CD4-positive, alpha-beta T cell treated with Interleukin-6 at 100 ng/mL for 8 hours (primary cell): ENCODE measurements around the gene SPAG16.

Experiments
- DNase-seq: peaks from one replicate; pipeline ENCODE4 v3.0.0-alpha.2; 2020; ENCODE audit warnings: mixed read lengths, low spot score

The SPAG16 gene

DNA sequence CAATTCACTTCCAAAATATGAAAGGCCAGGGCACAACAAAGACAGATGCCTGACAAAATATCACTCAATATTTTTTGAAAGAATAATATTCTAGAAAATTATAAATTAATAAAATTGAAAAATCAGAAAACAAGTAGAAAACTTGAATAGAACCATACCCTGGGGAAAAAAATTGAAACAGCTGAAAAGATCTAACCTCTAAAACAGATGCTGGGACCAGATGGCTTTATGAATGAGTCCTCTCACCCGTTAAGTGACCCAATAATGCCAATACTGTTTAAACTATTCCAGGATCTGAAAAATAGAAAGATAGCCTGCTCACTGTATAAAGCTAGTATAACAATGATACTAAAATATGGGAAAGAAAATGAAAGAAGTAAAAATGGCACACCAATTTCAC is 804.3 kb downstream of the SPAG16 start:
- DNase-seq: no peak

GRCh38 chr2:214096208-214096715 is 812.0 kb downstream of the SPAG16 start:
- no peak for DNase-seq

DNA sequence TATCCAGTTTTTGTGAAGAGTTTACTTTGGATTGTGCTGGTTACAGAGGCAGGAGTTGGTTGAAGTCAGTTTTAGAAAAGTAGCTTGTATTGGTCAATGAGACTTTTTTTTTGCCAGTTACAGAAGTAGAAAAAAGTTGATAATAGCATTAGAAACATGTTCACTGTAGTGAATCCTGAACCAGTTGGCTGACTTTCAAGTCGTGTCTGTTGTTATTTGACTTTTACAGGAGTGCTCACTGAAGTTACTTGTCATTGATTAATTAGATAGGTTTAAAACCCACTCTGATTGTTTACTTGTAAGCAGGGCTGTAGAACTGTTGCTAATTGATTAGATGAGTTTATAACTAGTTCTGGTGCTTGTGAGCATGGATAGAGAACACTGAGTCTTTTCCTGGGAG is 814.5 kb downstream of the SPAG16 start:
- no peak for DNase-seq

GRCh38 chr2:214100488-214100887 is 816.2 kb downstream of the SPAG16 start:
- no peak for DNase-seq

DNA sequence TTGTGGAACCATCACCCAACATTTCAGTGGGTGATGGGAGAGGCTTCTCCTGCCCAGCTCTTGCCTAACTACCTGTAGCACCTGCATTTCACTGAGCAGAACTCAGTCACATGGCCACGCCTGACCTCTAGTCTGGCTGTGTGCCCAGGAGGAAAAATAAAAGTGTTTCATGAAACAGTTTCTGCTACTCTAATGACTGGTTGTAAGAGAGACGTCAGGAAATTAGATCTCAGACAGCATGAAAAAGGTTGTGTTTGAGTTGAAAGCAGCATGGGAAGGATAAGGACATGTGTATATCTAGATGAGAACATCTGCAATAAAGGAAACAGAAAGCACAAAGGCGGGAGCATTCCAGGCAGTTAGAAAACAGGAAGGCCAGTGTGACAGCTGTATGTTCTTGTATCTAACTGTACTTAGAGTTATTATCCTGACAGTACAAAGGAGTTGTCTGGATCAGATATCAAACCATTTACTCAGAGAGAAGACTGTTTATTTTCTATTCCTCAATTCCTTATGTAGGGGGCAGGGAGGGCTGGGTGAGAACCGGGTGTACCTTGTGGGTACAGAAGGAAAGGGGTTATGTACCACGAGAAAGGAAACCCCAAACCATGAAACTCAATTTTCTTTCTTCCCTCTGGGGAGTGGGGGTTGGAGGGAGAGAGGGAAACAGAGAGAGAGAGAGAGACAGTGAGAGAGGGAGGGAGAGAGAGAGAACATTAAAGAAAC is 819.2 kb downstream of the SPAG16 start:
- no peak for DNase-seq

DNA sequence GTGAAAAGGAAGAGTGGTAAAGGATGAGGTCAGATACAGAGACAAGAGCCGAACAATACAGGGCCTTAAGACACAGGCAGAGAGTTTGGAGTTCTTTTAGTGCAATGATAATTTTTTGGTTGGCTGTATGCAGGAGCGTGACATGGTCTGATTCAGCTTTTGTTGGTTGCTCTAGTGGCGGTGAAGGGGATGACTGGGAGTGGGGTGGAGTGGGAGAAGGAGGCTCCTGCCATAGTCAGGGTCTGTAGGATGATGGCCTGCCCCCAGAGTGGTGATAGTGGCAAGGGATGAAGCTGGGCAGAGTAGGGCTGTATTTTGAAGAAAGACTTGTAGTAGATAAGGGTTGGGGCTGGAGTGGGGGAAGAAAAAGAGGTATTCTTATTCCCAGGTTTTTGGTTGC is 820.0 kb downstream of the SPAG16 start:
- DNase-seq: no peak

DNA sequence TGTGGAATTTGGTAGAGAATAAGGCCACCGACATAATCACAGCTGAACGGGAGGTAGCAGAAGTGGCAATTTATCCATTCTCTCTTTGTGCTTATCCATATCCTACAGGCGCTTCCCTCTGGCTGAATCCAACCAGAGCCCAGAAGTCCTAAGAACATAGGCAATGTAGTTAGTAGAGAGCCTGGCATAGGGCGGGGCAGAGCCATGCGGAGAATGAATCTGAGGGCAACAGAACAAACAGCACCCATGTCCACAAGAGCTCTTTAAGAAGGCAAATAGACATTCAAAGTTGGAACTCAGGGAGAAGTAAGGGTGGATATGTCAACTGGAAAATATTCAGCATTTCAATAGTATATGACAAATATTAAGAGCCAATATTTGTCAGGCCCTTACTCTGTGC is 820.7 kb downstream of the SPAG16 start:
- no peak for DNase-seq

DNA sequence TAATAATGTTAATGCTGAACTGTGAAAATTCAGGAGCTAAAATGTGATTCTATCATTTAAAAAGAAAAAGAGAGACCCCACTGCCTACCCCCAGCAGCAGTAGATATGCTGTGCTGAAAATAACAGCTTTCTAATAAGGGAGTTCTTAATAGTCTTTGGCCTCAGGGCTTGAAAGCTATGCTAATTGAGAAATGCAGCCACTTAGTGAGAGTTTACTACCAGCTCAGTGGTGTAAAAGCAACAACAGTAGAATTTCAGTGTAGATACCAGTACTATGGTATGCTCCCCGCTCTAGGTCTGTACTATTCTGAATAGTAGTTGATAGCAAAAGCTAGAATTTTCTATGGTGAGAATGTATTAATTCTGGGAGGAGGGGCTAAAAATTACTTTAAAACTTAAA is 823.5 kb downstream of the SPAG16 start:
- no peak for DNase-seq

- no peak for DNase-seq
These were observed 824.3 kb downstream of the SPAG16 start for GRCh38 chr2:214108598-214108997.

- no peak for DNase-seq
These were observed 832.8 kb downstream of the SPAG16 start for GRCh38 chr2:214117054-214117453.

GRCh38 chr2:214126135-214126534 is 841.9 kb downstream of the SPAG16 start:
- DNase-seq: no peak

- DNase-seq: no peak
These were observed 842.9 kb downstream of the SPAG16 start for GRCh38 chr2:214127170-214127569.

DNA sequence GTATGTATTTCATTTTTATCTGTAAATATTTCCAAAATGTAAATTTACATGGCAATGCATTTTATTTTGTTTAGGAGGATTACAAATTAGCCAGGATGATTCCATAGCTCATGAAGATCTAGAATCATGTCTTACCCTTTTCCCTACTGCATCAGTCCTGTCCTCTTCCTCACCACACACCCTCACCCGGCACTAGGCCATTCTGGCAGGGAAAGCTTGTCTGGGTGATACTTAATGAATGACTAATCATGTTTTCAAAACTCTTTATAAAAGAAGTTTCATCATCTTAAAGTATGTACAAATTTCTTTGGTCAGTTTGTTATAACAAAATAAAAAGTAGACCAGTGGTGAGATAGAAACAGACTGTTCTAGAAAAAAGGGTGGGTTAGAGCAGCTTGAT is 843.3 kb downstream of the SPAG16 start:
- DNase-seq: no peak

DNA sequence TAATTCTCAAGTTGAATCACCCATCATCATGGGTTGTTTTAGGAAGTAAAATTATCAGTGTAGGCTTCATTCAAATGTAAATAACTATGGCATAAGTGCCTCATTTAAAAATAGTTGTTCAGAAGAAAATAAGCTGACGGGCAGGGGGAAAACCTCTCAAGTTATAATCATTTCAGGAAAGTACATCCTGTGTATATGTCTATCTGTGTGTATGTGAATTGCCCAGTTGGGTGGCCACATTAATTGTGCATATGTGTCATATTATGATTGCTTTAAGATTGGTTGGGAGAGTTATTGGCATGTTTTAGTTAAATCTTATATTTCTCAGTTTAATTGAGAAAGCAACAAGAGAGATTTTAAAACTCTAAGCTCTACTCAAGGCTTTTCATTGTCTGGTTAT is 843.8 kb downstream of the SPAG16 start:
- DNase-seq: no peak

- DNase-seq: no peak
These were observed 845.9 kb downstream of the SPAG16 start for GRCh38 chr2:214130114-214130513.

GRCh38 chr2:214135966-214136365 is 851.7 kb downstream of the SPAG16 start:
- no peak for DNase-seq

GRCh38 chr2:214138779-214139178 is 854.5 kb downstream of the SPAG16 start:
- no peak for DNase-seq

DNA sequence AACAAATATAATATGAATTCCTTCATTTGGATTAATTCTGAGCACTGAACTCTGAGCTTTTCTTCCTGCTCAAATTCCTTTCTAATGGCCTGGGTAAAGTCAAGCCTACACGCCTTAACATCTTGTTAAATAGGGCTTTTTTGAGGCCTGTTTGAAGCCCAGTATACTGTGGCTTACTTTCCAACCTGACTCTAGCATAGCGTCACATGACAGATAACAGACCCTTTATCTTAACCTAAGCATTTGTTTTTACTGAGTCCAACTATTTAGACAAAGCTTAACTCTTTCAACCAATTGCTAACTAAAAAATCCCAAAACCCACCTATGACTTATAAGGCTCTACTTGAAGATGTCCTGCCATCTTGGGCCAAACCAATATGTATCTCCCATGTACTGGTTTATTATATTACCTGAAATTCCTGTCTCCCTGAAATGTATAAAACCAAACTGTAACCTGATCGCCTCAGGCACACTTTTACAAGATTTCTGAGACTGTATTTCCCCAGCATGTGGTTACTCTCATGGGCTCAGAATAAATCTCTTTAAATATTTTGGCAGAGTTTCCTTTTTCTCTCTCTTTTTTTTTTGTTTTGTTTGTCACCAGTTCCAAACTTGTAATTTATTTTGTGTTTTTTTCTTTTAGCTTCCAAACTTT is 855.5 kb downstream of the SPAG16 start:
- DNase-seq: no peak

DNA sequence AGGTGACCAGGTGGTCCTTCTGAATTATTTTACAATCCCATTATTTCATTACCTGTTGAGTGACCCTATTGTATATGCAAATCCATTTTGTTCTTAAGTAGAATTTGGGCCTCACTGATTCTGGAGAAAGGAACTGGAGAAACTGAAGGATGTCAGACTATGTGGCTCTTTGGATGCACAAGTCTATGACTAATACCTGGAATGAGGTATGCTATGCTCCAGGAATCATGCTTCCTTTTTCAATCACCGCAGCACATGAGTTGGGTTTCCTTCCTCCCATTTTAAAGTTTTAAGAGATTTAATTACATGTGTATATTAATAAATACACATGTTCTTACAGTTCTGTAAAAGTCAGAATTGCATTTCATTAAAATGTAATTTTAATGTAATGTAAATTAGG is 872.7 kb downstream of the SPAG16 start:
- DNase-seq: no peak

GRCh38 chr2:214158851-214159250 is 874.6 kb downstream of the SPAG16 start:
- DNase-seq: no peak

DNA sequence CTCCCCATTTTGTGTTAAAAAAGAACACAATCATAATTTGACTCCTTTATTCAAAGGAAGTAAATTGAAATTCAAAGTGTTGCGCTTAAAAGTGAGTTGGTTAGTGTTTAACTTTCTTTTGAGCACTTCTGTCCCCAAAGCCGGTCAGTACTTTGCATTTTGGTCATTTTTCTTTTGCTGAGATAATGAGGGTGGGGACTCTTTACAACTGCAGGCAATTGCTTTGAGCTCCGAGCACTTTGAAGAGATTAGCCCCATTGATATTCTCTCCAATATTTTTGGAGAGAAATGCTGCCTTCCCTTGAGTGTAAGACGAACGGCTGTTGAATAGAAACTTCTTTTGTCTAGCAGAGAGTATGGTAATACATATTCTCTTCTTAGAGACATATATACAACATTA is 885.0 kb downstream of the SPAG16 start:
- no peak for DNase-seq

DNA sequence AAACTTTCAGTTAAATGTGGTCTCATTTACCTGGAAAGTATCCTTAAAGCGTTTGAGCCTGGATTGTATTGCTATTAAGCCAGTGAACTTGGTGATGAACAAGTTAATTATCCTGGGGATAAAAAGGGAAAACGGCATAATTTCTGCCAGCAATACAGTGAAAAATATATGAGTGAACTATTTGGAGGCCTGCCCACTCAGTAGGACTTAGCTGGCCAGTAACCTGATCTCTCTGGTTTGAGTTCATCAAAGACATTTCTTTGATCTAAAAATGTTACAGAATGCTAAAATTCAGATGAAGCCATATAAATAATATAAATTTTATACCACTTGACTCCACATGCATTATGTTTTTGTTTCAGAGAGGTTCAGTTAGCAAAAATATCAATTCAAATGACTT is 885.5 kb downstream of the SPAG16 start:
- no peak for DNase-seq

DNA sequence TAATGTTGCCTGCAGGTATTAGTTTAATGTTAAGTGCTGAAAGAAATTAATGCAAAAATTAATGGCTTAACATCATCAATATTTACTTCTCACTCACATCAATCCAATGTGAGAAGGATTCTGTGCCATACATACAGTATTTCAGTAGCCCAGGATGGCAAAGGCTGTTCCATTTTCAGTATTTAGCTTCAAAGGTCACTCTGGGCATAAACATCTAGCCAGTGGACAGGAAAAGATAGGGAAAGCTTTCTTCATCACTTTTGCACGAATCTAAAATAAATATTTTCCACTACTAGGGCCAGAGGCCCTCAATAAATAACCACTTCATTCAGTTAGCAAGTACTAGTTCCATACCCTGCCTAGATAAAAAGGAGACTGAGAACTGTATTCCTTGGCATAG is 890.3 kb downstream of the SPAG16 start:
- DNase-seq: no peak

GRCh38 chr2:214180071-214180470 is 895.8 kb downstream of the SPAG16 start:
- DNase-seq: no peak
